ENCODE data around the gene ATP2A3.

DNA sequence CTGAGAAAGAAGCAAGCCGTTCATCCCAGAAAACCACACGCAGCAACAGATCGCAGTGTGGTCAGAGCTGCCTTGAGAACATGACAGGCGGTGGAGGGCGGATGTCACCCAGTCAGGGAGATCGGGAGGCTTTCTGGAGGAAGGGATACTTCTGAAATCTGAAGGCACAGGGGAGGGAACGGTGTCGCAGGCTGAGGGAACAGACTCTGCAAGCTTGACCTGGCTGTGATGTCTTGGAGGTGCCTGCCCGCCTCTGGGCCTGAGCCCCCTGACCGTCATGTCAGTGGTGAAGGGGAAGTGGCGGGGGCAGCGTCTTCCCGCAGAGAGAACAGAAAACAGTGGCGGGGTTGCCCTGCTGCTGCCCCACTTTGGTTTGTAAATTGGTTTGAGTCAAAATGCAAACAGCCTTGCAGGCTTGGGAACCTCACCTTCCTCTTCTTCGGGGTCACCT, 8.1 kb upstream of the ATP2A3 start:
- TF ChIP-seq POLR2A (IDR thresholded peaks at IDR 0.05), result no peak
- TF ChIP-seq, protein P1, sequence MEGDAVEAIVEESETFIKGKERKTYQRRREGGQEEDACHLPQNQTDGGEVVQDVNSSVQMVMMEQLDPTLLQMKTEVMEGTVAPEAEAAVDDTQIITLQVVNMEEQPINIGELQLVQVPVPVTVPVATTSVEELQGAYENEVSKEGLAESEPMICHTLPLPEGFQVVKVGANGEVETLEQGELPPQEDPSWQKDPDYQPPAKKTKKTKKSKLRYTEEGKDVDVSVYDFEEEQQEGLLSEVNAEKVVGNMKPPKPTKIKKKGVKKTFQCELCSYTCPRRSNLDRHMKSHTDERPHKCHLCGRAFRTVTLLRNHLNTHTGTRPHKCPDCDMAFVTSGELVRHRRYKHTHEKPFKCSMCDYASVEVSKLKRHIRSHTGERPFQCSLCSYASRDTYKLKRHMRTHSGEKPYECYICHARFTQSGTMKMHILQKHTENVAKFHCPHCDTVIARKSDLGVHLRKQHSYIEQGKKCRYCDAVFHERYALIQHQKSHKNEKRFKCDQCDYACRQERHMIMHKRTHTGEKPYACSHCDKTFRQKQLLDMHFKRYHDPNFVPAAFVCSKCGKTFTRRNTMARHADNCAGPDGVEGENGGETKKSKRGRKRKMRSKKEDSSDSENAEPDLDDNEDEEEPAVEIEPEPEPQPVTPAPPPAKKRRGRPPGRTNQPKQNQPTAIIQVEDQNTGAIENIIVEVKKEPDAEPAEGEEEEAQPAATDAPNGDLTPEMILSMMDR (IDR thresholded peaks at IDR 0.05), result no peak
